IPS-18a (cell line): ENCODE data around the gene HEBP1.

Experiments used
- H3K27ac ChIP-seq: one replicate; pipeline ENCODE4 v1.5.1; 2013; ENCODE audit warnings: low read length
- H3K27me3 ChIP-seq: one replicate; pipeline ENCODE4 v1.6.1; 2013; ENCODE audit warnings: mild to moderate bottlenecking, low read length; ENCODE audit not compliant: control insufficient read depth, insufficient read depth
- H3K36me3 ChIP-seq: one replicate; pipeline ENCODE4 v1.6.1; 2013; ENCODE audit warnings: low read depth, low read length; ENCODE audit not compliant: control insufficient read depth
- H3K4me1 ChIP-seq: one replicate; pipeline ENCODE4 v1.6.1; 2013; ENCODE audit warnings: low read depth, low read length; ENCODE audit not compliant: control insufficient read depth
- H3K4me3 ChIP-seq: one replicate; pipeline ENCODE4 v1.5.1; 2013; ENCODE audit warnings: low read length
- H3K9ac ChIP-seq: one replicate; pipeline ENCODE4 v1.6.1; 2013; ENCODE audit warnings: mild to moderate bottlenecking, low read length, moderate library complexity
- H3K9me3 ChIP-seq: one replicate; pipeline ENCODE4 v1.6.1; 2013; ENCODE audit warnings: low read depth, low read length; ENCODE audit not compliant: control insufficient read depth

The HEBP1 gene

DNA sequence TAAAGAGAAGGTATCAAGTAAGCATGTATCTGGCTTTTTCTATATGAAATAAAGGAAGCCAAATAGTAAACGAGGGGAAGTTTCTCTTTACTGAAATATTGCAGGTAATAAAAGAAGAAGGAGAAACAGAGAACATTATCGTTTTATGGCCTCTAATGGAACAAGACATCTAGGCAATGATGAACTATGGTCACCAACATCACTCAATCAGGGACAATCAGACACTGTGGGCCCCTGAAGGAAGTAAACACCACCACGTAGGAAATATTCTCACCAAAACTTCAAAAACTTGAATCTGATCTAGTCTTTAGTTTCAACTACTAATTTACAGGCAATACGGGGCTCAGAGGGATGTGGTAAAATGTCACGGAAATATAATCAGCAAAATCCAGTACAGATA lies 15.9 kb downstream of the HEBP1 start:
- Histone ChIP-seq H3K27me3 (no peaks in the 10 kb centered on the region), H3K36me3 (peaks cover 18% of the 10 kb centered on the region), H3K9me3 (no peaks in the 10 kb centered on the region), H3K4me3 (no peak overlapping the region), H3K9ac (no peak overlapping the region), H3K27ac (no peak overlapping the region), H3K4me1 (no peaks in the 10 kb centered on the region)

DNA sequence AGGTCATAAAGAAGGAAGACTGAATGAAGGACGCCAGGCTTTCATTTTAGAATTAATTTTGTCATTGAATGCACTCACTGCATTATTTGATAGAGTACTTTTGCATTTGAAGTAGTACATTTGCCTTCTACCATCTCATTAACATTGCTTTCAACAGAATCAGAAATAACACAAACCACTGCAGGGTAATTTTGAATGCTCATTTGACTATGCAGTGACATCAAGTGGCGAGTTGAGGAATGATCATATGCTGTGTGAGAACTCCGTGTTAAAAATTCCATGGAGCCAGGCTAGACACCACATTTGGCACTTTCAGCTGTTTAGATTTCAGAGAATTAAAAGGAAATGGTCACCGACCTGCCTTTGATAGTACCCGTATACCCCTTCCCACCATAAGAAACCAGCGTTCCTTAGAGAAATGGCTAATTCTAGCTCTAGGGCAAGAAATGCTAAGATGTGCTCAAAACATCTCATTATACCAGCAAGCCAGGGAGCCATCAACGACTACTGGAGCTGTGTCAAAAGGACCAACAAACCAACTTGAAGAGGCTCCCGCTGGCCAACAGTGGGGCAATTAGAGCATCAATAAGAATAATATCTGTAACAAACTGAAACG lies 16.5 kb downstream of the HEBP1 start:
- no peaks in the 10 kb centered on the region for H3K4me1 ChIP-seq
- no peaks in the 10 kb centered on the region for H3K9me3 ChIP-seq
- no peak overlapping the region for H3K27ac ChIP-seq
- peaks cover 14% of the 10 kb centered on the region for H3K36me3 ChIP-seq
- no peaks in the 10 kb centered on the region for H3K27me3 ChIP-seq
- no peak overlapping the region for H3K9ac ChIP-seq
- no peak overlapping the region for H3K4me3 ChIP-seq

DNA sequence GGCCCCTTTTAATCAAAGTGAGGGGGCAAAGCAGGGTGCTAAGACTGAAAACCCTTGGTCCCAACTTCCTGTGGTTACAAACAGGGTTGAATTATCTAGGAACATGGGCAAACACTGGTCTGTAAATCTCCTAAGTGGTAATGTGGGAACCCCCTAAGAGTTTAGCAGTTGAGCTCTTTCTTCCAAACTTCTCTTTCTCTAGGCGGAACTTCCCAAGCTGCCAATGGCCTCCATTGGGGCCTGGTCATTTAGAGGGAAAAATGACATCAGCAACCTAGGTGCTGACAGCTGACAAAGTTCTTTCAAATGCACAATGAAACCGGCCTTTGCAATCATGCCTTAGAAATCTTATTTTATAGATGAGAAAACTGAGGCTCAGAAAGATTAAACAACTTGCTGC lies 17.7 kb downstream of the HEBP1 start:
- Histone ChIP-seq H3K4me1 (no peaks in the 10 kb centered on the region), H3K4me3 (no peak overlapping the region), H3K27ac (no peak overlapping the region), H3K9ac (no peak overlapping the region), H3K27me3 (no peaks in the 10 kb centered on the region), H3K36me3 (peaks cover 8% of the 10 kb centered on the region), H3K9me3 (no peaks in the 10 kb centered on the region)

DNA sequence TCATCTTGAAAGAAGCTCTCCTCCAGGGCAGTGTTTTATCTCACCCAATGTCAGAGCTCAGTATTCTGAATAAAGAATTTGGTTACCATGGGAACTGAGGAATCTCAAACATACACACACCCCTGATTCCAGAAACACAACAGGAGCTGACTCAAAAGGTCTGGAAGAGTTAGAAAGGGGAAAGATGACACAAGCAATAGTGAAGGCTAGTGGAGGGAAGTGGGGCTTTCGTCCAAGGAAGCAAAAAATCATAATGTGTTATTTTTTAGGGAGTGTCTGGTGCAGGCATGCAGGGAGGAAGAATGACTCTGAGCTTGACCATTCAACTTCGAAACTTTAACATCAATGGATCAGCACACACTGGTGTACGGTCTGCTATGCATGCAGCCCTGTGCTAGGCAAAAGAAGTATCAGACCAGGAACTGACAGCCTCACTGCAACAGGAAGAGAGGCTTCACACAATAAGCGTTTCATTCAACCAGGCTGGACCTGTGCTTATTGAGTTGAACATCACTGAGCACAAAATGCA lies 20.3 kb downstream of the HEBP1 start:
- Histone ChIP-seq H3K9ac (no peak overlapping the region), H3K27ac (no peak overlapping the region), H3K27me3 (no peaks in the 10 kb centered on the region), H3K9me3 (no peaks in the 10 kb centered on the region), H3K4me1 (no peaks in the 10 kb centered on the region), H3K4me3 (no peak overlapping the region), H3K36me3 (peaks cover 3% of the 10 kb centered on the region)

DNA sequence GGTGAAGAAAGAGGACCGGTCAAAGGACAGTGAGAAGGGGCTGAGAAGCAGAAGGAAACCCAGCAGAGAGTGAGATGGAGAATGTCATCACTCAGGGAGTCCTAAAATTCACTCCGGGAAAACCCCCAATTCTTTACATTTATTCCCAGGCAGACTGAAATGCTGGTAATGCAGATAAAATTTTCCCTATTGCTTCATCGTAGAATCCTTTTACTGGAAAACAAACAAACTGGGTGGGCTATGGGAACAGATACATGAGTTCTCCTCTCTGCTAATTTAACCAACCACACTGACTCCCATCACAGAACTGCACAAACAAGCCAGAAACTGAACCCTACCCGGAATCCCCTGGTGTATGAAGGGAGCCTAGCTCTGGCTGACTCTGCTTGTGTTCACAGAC lies 20.9 kb downstream of the HEBP1 start:
- Histone ChIP-seq H3K4me1 (no peaks in the 10 kb centered on the region), H3K36me3 (peaks cover 9% of the 10 kb centered on the region), H3K4me3 (no peak overlapping the region), H3K9ac (no peak overlapping the region), H3K27ac (no peak overlapping the region), H3K9me3 (no peaks in the 10 kb centered on the region), H3K27me3 (no peaks in the 10 kb centered on the region)

GRCh38 chr12:12977231-12977630 lies 22.8 kb downstream of the HEBP1 start:
- no peak overlapping the region for H3K4me3 ChIP-seq
- H3K4me1 ChIP-seq = no peaks in the 10 kb centered on the region
- no peaks in the 10 kb centered on the region for H3K27me3 ChIP-seq
- H3K9me3 ChIP-seq = no peaks in the 10 kb centered on the region
- H3K36me3 ChIP-seq = peaks cover 19% of the 10 kb centered on the region
- no peak overlapping the region for H3K9ac ChIP-seq
- no peak overlapping the region for H3K27ac ChIP-seq

- Histone ChIP-seq H3K4me3 (no peak overlapping the region), H3K9me3 (no peaks in the 10 kb centered on the region), H3K36me3 (peaks cover 19% of the 10 kb centered on the region), H3K27ac (no peak overlapping the region), H3K27me3 (no peaks in the 10 kb centered on the region), H3K9ac (no peak overlapping the region), H3K4me1 (no peaks in the 10 kb centered on the region)
Observed at GRCh38 chr12:12976366-12976765, 23.7 kb downstream of the HEBP1 start.

DNA sequence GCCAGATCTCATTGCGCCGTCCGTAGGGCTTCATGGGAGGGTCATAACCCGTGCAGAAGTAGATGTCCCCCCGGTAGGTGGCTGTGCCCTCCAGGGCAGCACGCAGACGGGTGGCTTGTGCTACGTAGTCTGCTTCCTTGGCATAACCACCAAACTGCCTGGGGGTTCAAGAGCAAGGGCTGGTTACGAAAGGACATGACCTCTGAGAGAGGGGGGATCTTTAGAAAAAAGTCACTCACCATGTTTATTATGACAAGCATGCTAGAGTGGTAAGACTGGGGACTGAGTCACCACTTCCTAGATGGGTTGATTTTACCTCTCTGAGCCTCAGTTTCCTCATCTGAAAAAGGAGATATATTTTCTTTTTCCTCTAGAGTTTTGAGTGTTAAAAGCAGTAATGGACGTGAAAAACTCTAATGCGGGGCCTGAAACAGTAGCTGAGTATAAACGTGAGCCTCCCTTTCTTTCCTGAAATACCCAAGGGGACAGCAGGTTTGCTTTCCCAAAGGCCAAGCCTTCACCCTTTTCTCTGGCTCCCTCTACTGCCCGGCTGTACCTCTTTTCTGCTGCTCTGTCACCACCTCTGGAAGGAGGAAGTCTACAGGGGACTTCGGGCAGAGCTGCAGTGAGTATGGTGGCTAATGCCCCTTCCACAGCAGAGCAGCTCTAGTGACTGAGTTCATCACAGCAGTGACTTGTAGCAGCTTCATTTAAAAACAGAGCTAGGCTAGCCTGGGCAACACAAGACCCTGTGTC lies 24.6 kb downstream of the HEBP1 start:
- no peak overlapping the region for H3K9ac ChIP-seq
- H3K27ac ChIP-seq = no peak overlapping the region
- no peak overlapping the region for H3K4me3 ChIP-seq
- H3K27me3 ChIP-seq = no peaks in the 10 kb centered on the region
- no peaks in the 10 kb centered on the region for H3K9me3 ChIP-seq
- H3K36me3 ChIP-seq = peaks cover 19% of the 10 kb centered on the region
- H3K4me1 ChIP-seq = no peaks in the 10 kb centered on the region

GRCh38 chr12:12974211-12974610 lies 25.9 kb downstream of the HEBP1 start:
- Histone ChIP-seq H3K4me1 (no peaks in the 10 kb centered on the region), H3K9ac (no peak overlapping the region), H3K27me3 (no peaks in the 10 kb centered on the region), H3K4me3 (no peak overlapping the region), H3K27ac (no peak overlapping the region), H3K9me3 (no peaks in the 10 kb centered on the region), H3K36me3 (peaks cover 19% of the 10 kb centered on the region)

DNA sequence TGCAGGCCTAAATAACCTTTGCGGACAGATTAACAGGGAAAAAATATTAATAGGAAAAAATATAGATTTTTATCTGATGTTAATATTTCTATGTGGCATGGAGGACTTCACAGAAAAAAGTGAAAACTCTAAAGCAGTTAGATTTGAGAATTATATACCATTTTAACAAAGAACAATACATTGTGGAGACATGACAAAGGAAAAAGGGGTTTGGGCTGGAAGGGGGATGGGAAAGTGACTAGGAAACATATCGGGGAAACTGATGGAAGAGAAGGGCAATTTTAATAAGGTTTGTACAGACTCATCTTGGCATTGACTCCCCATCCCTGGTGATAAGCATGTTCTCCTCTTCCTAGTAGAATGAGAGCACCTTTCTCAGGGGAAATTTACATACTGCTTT lies 27.0 kb downstream of the HEBP1 start:
- Histone ChIP-seq H3K4me3 (no peak overlapping the region), H3K36me3 (peaks cover 19% of the 10 kb centered on the region), H3K9ac (no peak overlapping the region), H3K9me3 (no peaks in the 10 kb centered on the region), H3K4me1 (no peaks in the 10 kb centered on the region), H3K27me3 (no peaks in the 10 kb centered on the region), H3K27ac (no peak overlapping the region)

DNA sequence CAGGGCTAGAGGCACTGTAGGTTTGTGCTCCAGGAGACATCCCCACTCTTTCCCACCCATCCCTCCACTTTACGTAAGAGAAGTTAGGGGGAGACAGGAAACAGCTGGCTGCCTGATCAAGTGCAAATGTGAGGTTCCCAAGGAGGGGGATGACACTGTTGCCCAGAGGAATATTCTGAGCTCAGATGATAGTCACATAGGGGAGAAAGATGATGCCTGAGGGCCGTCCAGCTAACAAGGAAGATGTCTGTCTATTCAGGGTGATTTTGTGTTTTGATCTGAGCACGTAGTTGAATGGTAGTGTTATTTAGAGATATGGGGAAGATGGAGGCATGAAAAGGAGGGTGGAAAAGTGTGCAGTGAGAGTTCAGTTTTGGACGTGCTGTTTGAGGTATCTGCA lies 34.2 kb downstream of the HEBP1 start:
- no peaks in the 10 kb centered on the region for H3K4me1 ChIP-seq
- H3K9ac ChIP-seq = no peak overlapping the region
- H3K9me3 ChIP-seq = no peaks in the 10 kb centered on the region
- H3K27me3 ChIP-seq = no peaks in the 10 kb centered on the region
- no peak overlapping the region for H3K4me3 ChIP-seq
- no peaks in the 10 kb centered on the region for H3K36me3 ChIP-seq
- H3K27ac ChIP-seq = no peak overlapping the region

- no peak overlapping the region for H3K9ac ChIP-seq
- H3K4me1 ChIP-seq = no peaks in the 10 kb centered on the region
- no peak overlapping the region for H3K27ac ChIP-seq
- H3K36me3 ChIP-seq = no peaks in the 10 kb centered on the region
- H3K4me3 ChIP-seq = no peak overlapping the region
- H3K27me3 ChIP-seq = no peaks in the 10 kb centered on the region
- no peaks in the 10 kb centered on the region for H3K9me3 ChIP-seq
Observed at GRCh38 chr12:12964255-12964654, 35.8 kb downstream of the HEBP1 start.
